H54 (cell line): Measurements from ENCODE around the gene STK32B.

Source experiments
- DNase-seq: peaks from one replicate; pipeline ENCODE4 v3.0.0; 2011; ENCODE audit warnings: low spot score, mixed read lengths; ENCODE audit not compliant: insufficient read length
- FAIRE-seq: peaks from 3 replicates; lab custom pipeline; 2011; peaks lifted over from hg19 to GRCh38; lab: Jason Lieb, UNC
- POLR2A ChIP-seq: IDR thresholded peaks from 2 replicates; pipeline ENCODE4 v1.6.1; 2011; ENCODE audit warnings: low read depth, mild to moderate bottlenecking, low read length

STK32B gene

GRCh38 chr4:5389756-5390310, 338.6 kb downstream of the STK32B start:
- FAIRE-seq (no peak), DNase-seq (no peak)
- TF ChIP-seq POLR2A: no peak

DNA sequence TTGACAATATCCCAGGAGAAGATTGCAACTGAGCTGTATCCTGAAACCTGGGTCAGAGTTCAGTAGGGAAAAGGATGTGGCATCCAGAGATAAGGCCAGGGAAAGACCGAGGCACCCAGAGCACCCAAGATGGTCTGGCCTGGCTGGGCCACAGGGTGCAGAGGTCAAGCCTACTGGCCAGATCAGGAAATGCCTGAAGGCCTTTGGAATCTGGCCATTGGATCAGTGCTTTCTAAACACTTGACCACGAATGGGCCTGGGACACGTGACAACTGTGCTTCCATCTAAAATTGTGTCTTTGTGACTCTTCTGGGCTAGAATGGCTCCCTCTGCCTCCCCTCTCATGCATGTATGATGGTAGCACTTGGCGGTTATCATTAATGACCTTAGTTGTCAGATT, 340.2 kb downstream of the STK32B start:
- no peak for TF ChIP-seq POLR2A
- FAIRE-seq: no peak

DNA sequence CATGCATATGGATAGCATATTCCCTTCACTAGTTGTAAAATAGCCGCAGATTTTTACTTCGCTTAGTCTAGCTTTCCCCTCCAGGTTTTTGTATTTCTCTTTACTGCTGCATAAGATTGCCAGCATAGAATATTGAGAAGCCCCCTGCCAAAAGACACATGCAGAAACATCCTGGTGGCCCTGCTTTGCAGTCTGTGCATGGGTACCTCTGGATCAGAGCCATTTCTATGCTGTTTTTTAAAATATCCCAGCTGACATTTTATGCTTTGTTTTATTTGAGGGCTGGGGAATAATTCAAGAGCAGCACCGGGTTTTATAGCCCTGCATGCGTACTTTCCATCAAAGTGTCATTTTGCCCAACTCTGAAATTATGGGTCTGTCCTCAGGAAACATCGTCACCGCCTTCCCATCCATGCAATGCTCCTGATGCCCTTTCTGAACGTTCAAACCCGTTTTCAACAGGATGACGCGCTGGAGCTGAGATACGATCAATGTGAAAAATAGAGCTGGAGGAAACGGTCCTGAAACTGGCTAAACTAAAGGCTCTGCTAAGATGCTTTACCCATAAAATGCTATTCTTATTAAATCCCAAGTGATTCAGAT, 342.7 kb downstream of the STK32B start:
- no peak for DNase-seq
- TF ChIP-seq POLR2A: no peak
- no peak for FAIRE-seq

More for the DNA sequence above, 340.2 kb downstream of the STK32B start:
- DNase-seq: no peak

DNA sequence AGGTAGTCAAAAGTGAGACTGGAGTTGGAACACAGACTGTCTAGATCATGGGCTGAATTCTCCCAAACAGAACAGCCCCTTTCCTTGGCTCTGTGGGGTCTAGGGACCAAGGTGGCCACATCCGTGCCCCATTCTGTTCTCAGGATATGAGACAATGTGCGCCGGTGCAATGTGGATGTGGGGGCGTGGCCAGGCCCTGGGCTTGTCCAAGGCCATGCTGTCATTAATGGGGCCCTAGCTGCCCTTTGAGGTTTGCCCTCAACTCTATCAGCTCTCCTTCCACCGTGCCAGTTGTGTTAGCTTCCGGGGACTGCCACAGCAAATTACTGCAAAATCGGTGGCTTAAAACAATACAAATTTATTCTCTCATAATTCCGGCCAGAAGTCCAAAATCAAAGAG, 344.5 kb downstream of the STK32B start:
- FAIRE-seq (no peak), DNase-seq (no peak)

DNA sequence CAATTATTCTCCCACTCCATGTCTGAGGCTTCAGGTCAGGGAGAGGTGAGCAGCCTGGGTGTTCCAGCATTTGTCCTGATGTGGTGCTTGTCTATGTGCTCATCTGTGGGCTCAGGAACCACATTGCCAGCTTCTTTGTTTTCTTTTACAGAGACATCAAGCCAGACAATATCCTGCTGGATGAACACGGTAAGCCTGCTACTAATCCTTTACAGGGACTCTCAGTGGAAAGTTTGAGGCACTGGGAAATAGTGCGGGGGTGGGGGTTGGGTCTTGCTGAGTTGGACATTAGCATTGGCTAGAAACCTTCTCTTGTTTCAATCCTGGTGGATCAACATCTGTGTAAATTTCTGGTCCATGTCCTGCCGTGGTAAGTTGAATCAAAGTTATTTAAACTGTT, 346.8 kb downstream of the STK32B start:
- DNase-seq (no peak), FAIRE-seq (no peak)
- TF ChIP-seq POLR2A: no peak

More for the DNA sequence above, 344.5 kb downstream of the STK32B start:
- no peak for TF ChIP-seq POLR2A

DNA sequence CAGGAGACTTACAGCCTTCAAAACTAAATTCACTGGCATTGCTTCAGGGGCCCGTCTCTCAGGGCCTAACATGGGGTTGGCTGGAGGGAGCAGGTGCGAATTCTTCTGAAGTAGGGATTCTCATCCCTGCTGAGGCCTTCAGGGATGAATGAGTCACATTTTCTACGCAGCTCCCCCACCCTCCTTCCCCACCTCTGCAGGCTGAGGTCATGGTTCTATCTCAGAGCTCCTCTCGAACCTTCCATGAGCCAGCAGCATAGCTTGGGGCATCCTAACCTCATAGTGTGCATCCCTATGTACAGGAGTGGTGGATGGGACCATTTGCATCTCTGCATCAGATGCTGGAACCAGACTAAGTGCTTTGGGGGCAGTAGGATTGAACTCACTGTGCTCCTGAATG, 347.8 kb downstream of the STK32B start:
- no peak for DNase-seq
- TF ChIP-seq POLR2A: no peak
- no peak for FAIRE-seq

DNA sequence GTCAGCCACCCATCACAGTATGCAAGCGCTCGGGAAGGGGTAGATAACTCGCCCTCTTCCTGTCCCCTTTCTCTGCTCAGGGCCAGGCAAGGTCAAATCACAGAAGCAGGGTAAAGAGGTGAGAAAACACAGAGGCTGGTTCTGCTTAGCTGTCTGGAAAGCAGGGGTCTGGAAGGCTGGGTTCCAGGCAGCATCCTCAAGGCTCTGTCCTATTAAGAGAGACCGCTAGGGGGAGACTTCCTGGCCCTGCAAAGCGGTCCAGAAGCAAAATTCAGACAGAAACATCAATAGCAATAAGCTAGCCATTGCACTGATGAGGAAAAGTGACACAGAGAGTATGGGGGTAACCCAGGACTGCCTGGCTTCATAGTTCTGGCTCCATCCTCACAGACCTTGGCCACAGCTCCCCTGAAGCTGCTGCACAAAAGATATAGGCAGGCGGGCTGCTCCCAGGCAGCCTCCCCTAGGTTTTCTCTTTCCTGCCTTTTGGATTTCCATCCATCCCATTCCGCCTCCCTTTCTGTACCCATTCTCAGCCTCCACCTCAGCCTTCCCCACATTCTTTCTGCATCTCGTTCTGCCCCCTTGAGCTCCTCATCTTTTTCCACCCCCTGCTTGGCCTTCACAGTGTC, 348.6 kb downstream of the STK32B start:
- DNase-seq (peak; percentile 17), FAIRE-seq (no peak)
- TF ChIP-seq POLR2A: no peak

- no peak for TF ChIP-seq POLR2A
- FAIRE-seq: no peak
- no peak for DNase-seq
These were observed 352.6 kb downstream of the STK32B start for GRCh38 chr4:5403746-5404497.

GRCh38 chr4:5409237-5409636, 358.0 kb downstream of the STK32B start:
- TF ChIP-seq POLR2A: no peak
- DNase-seq (no peak), FAIRE-seq (no peak)

GRCh38 chr4:5409972-5410618, 358.8 kb downstream of the STK32B start:
- DNase-seq (no peak), FAIRE-seq (no peak)
- TF ChIP-seq POLR2A: no peak

GRCh38 chr4:5412296-5412695, 361.0 kb downstream of the STK32B start:
- no peak for FAIRE-seq
- no peak for DNase-seq
- TF ChIP-seq POLR2A: no peak

DNA sequence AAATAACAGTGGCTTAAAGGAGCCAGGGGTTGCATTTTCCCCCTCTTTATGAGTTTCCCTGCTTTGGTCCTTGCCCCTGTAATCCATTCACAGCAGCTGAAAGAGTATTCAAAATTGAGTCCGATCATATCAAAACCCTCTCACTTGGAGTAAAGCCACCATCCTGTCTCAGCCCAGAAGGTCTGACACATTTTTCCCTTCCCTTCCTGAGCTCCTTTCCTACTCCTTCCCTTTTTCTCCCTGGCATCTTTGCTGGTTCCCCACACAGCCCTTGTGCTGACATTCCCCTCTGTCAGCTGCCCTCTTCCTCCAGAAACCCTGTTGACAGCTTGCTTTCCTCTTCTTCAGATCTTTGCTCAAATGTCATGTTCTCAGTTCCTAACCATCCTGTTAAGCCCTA, 361.5 kb downstream of the STK32B start:
- FAIRE-seq: no peak
- no peak for DNase-seq
- TF ChIP-seq POLR2A: no peak

GRCh38 chr4:5416637-5417036, 365.4 kb downstream of the STK32B start:
- no peak for TF ChIP-seq POLR2A
- no peak for DNase-seq
- no peak for FAIRE-seq

- no peak for TF ChIP-seq POLR2A
- FAIRE-seq (no peak), DNase-seq (no peak)
These were observed 369.0 kb downstream of the STK32B start for GRCh38 chr4:5420266-5420665.
